ENCODE results near the gene MORC2. TPM values are rescaled to one million over a fixed set of nuclear protein-coding genes. Genes with fewer than 3 reads are reported as not detected.

Gene MORC2
- total RNA-seq, 1 experiment from 2014 or later = 4.4 TPM

DNA sequence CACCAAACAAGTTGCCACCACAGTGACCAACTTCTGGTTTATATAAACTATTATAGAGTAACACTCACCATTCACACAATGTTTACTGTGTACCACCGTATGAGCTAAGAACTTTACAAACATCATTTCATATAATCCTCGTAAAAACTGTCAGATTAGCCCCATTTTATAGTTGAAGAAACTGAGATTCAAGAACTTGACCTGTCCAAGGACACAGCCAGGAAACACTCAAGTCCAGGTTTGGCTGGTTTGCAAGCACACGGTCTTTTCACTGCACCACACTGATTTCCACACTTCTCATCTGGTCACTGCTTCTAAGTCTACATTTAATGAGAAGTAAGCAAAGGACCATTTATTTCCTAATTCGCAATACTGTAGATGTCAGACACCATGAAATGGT, 3.7 kb downstream of the MORC2 start:
- DNase-seq (ENCODE audit: low read depth, low spot score) = no peak
- in situ Hi-C loops (cut with HindIII; ENCODE audit: low pct_unique_long_range_greater_than_20kb, low sequenced_read_pairs) = no loop called here

DNA sequence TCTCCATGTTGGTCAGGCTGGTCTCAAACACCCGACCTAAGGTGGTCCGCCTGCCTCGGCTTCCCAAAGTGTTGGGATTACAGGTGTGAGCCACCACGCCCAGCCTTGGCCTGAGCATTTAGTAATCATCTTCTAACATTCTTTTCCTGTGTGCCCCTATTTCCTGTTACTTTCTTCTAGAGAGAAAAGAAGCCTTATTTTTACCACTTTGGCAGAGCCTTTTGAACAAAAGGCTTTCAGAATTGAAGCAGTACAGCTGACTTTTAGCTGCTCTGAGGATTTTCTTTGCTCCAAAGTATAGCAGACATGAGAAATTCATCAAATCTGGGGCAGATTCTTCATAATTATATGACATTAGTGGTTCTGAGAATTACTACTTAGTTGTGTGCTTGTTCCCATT, 13.4 kb downstream of the MORC2 start:
- DNase-seq (ENCODE audit: low read depth, low spot score) = no peak
- in situ Hi-C loops (cut with HindIII; ENCODE audit: low pct_unique_long_range_greater_than_20kb, low sequenced_read_pairs) = no loop called here

DNA sequence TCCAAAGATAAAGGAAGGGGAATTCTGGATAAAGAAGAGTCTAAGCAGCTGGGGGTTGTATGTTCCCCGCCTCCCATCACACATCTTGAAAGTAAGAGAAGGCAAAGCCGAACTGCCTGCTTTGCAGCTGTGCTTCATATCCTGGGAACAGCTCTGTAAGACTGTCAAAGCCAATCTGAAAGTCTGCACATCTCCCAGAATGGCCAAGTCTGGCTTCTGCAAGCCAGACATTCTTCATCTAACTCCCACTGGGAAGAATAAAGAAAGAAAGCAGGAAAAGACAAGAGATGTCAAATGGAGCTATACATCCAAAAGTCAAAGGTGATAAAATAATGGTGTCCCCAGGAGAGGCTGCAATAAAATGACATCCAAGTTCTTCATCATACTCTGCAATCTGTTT, 15.4 kb downstream of the MORC2 start:
- no peak for DNase-seq (ENCODE audit: low read depth, low spot score)
- in situ Hi-C loops (cut with HindIII; ENCODE audit: low pct_unique_long_range_greater_than_20kb, low sequenced_read_pairs) = no loop called here

- DNase-seq (ENCODE audit: low read depth, low spot score) = no peak
- in situ Hi-C loops (cut with HindIII; ENCODE audit: low pct_unique_long_range_greater_than_20kb, low sequenced_read_pairs) = no loop called here
These were observed 18.5 kb downstream of the MORC2 start for GRCh38 chr22:30949934-30950660.

- in situ Hi-C loops (cut with HindIII; ENCODE audit: low pct_unique_long_range_greater_than_20kb, low sequenced_read_pairs) = no loop called here
- DNase-seq (ENCODE audit: low read depth, low spot score) = peak; percentile 20
These were observed 19.6 kb downstream of the MORC2 start for GRCh38 chr22:30948930-30949342.

- in situ Hi-C loops (cut with HindIII; ENCODE audit: low pct_unique_long_range_greater_than_20kb, low sequenced_read_pairs) = no loop called here
- DNase-seq (ENCODE audit: low read depth, low spot score) = peak; percentile 71
These were observed 20.6 kb downstream of the MORC2 start for GRCh38 chr22:30947816-30948454.

GRCh38 chr22:30947173-30947815, 21.3 kb downstream of the MORC2 start:
- peak; percentile 56 for DNase-seq (ENCODE audit: low read depth, low spot score)
- in situ Hi-C loops (cut with HindIII; ENCODE audit: low pct_unique_long_range_greater_than_20kb, low sequenced_read_pairs) = no loop called here

- no peak for DNase-seq (ENCODE audit: low read depth, low spot score)
- in situ Hi-C loops (cut with HindIII; ENCODE audit: low pct_unique_long_range_greater_than_20kb, low sequenced_read_pairs) = no loop called here
These were observed 22.2 kb downstream of the MORC2 start for GRCh38 chr22:30946354-30946753.

GRCh38 chr22:30945653-30946052, 22.9 kb downstream of the MORC2 start:
- no peak for DNase-seq (ENCODE audit: low read depth, low spot score)
- in situ Hi-C loops (cut with HindIII; ENCODE audit: low pct_unique_long_range_greater_than_20kb, low sequenced_read_pairs) = no loop called here

DNA sequence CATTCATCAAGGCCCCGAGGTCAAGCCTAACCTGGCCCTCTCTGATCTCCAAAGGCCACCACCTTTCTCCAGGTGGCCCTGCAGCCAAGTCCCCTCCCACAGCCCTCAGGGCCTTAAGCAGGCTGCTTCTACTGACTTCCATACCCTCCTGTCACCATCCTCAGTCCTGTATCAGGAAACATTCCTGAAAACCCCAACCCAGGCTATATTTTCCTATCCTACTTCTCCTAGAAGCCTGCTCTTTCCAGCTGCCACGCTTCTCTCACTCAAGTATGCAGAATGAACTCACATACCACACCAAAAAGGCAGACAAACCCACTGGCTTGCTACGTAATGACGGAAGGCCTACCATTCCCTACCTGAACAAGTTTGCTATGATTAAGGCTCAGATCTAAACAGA, 23.6 kb downstream of the MORC2 start:
- DNase-seq (ENCODE audit: low read depth, low spot score) = no peak
- in situ Hi-C loops (cut with HindIII; ENCODE audit: low pct_unique_long_range_greater_than_20kb, low sequenced_read_pairs) = no loop called here

GRCh38 chr22:30943368-30943767, 25.2 kb downstream of the MORC2 start:
- DNase-seq (ENCODE audit: low read depth, low spot score) = no peak
- in situ Hi-C loops (cut with HindIII; ENCODE audit: low pct_unique_long_range_greater_than_20kb, low sequenced_read_pairs) = no loop called here

- in situ Hi-C loops (cut with HindIII; ENCODE audit: low pct_unique_long_range_greater_than_20kb, low sequenced_read_pairs) = no loop called here
- no peak for DNase-seq (ENCODE audit: low read depth, low spot score)
These were observed 27.2 kb downstream of the MORC2 start for GRCh38 chr22:30941363-30941740.

DNA sequence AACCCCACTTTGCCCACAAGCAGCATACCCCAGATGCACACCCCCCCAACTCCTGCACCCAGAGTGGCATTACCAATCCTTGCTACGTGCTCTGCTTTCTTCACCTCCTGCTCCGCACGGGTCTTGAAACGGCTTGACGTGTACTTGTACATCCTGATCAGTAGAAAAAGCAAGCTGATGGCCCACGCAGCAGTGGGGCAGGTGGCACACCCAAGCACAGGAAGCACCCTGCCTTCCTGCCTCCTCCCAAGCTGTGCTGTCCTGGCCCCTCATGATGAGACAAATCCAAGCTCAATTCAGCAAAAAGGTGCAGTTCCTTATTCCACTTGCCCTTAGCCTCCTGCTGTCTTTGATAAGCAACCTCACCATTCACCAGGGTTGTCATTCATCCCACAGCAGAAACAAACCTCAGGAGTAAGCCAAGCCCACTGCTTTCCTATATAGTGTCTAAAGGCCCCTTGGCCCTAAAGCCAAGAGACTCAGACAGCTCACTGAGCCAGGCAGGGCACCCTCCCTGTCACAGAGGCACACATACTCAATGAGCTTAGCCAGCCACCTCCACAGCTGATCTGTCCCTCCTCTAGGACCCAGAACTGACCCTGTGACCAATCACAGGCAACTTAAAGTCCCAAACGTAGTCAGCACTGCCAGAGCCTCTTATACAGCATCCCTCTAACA, 27.8 kb downstream of the MORC2 start:
- no peak for DNase-seq (ENCODE audit: low read depth, low spot score)
- in situ Hi-C loops (cut with HindIII; ENCODE audit: low pct_unique_long_range_greater_than_20kb, low sequenced_read_pairs) = no loop called here

- in situ Hi-C loops (cut with HindIII; ENCODE audit: low pct_unique_long_range_greater_than_20kb, low sequenced_read_pairs) = no loop called here
- DNase-seq (ENCODE audit: low read depth, low spot score) = no peak
These were observed 34.5 kb downstream of the MORC2 start for GRCh38 chr22:30934053-30934452.

GRCh38 chr22:30933457-30933856, 35.1 kb downstream of the MORC2 start:
- no peak for DNase-seq (ENCODE audit: low read depth, low spot score)
- in situ Hi-C loops (cut with HindIII; ENCODE audit: low pct_unique_long_range_greater_than_20kb, low sequenced_read_pairs) = no loop called here

GRCh38 chr22:30932661-30933060, 35.9 kb downstream of the MORC2 start:
- in situ Hi-C loops (cut with HindIII; ENCODE audit: low pct_unique_long_range_greater_than_20kb, low sequenced_read_pairs) = no loop called here
- DNase-seq (ENCODE audit: low read depth, low spot score) = no peak

GRCh38 chr22:30931541-30932300, 36.9 kb downstream of the MORC2 start:
- in situ Hi-C loops (cut with HindIII; ENCODE audit: low pct_unique_long_range_greater_than_20kb, low sequenced_read_pairs) = no loop called here
- DNase-seq (ENCODE audit: low read depth, low spot score) = no peak

DNA sequence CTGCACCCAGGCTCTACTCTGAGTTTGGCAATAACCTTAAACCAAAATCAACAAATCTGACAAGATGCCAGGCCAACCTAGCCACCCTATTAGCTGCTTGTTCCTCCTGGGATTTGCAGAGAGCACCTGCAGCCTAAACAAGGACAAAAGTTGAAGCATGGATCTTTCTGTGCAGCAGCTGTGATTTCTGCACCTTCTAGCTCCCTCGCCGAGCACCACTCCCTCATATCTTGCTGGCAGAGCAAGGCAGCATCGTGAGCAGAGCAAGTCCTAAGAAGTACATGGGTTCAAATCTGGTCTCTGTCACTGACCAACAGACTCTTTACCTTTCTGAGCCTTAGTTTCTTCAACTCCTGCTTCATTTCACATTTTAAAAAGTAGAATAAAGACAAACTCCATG, 38.3 kb downstream of the MORC2 start:
- in situ Hi-C loops (cut with HindIII; ENCODE audit: low pct_unique_long_range_greater_than_20kb, low sequenced_read_pairs) = no loop called here
- DNase-seq (ENCODE audit: low read depth, low spot score) = no peak
